HG03520 (cell line): ENCODE data around the gene MARK4.
"Not testable (repeated sequence)": the region's sequence is repeated elsewhere in the genome, so short reads cannot be mapped to it uniquely, and the experiment has no call there.

Experiments
- ATAC-seq: cut with Tn5 transposase; IDR thresholded peaks from one replicate; pipeline ENCODE4 v1.9.1; 2021; ENCODE audit warnings: mild to moderate bottlenecking, moderate library complexity; ENCODE audit not compliant: unreplicated experiment

The MARK4 gene

DNA sequence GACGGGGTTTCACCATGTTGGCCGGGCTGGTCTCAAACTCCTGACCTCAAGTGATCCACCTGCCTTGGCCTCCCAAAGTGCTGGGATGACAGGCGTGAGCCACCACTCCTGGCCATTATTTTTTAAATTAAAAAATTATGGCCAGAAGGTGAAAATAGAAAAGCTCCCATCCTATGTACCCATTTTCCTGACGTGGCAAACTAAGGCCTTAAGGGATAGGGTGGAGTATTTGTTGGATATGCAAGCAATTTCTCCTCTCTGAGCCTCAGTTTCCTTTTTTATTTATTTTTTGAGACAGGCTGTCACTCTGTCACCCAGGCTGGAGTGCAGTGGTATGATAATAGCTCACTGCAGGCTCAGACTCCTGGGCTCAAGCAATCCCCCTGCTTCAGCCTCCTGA is 83.8 kb downstream of the MARK4 start:
- ATAC-seq: not testable (repeated sequence)

GRCh38 chr19:45336696-45337251 is 85.7 kb downstream of the MARK4 start:
- ATAC-seq: no peak

GRCh38 chr19:45339629-45340028 is 88.6 kb downstream of the MARK4 start:
- no peak for ATAC-seq

- ATAC-seq: no peak
Observed at GRCh38 chr19:45340232-45340898, 89.3 kb downstream of the MARK4 start, which contains the start of gene KLC3. Gene KLC3, plus strand, starts transcription at chr19:45340750. Its CDS starts 4,792 bp downstream, at chr19:45345542.

- no peak for ATAC-seq
Observed at GRCh38 chr19:45340899-45341453, 89.9 kb downstream of the MARK4 start.

GRCh38 chr19:45342911-45343310 is 91.8 kb downstream of the MARK4 start:
- ATAC-seq: no peak

GRCh38 chr19:45344621-45345505 is 93.8 kb downstream of the MARK4 start:
- ATAC-seq: no peak

- ATAC-seq: no peak
Observed at GRCh38 chr19:45345506-45345860, 94.4 kb downstream of the MARK4 start.

DNA sequence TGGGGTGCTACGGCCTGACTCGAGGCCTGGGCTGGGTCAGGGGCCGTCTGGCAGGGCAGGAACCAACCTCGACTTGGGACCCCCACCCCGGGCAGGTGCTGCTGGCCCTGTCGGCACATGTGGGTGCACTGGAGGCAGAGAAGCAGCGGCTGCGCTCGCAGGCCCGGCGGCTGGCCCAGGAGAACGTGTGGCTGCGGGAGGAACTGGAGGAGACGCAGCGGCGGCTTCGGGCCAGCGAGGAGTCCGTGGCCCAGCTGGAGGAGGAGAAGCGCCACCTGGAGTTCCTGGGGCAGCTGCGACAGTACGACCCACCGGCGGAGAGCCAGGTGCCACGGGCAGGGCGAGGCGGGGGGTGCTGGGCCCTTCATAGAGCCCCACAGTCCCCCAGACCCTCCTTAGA is 95.4 kb downstream of the MARK4 start:
- ATAC-seq: no peak

GRCh38 chr19:45347570-45348366 is 96.7 kb downstream of the MARK4 start:
- ATAC-seq: no peak

DNA sequence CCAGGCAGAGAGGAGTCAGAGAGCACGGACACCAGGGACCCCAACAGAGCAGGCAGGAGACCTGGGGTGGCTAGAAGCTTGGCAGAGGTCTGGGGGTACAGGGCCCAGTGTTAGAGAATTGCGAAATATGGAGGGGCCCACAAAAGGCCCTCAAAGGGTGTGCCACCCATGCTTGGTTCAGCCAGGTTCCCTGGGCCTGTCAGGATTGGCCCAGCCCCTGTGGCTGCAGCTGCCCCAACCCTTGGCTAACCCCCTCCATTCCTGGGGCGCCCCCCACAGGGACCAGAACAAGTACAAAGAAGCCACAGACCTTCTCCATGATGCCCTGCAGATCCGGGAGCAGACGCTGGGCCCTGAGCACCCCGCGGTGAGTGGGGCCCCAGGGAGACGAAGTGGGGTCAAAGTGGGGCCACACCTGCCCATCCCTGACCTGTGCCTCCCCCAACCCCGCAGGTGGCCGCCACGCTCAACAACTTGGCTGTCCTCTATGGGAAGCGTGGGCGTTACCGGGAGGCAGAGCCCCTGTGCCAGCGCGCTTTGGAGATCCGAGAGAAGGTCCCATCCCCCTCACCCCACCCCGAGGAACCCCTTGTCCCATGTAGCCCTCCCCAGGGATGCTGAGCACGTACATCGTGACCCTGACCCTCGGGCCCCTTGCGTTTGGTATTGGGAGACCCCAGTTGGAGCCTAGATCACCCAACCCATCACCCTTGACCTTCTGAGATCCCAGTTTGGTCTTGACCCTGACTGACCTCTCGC is 97.5 kb downstream of the MARK4 start:
- ATAC-seq: no peak

DNA sequence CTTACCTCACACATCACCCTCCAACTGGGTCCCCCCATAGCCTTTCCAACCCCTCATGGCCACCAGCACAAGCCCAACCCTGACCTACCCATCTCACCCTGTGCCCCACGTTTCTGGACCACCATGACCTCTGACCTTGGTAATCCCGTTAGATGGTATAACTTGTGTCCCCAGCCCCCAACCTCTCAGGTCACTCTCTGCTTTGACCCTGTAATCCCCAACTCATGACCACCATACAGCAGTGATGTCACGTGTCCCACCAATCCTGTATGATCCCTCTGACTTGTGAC is 98.0 kb downstream of the MARK4 start:
- no peak for ATAC-seq

DNA sequence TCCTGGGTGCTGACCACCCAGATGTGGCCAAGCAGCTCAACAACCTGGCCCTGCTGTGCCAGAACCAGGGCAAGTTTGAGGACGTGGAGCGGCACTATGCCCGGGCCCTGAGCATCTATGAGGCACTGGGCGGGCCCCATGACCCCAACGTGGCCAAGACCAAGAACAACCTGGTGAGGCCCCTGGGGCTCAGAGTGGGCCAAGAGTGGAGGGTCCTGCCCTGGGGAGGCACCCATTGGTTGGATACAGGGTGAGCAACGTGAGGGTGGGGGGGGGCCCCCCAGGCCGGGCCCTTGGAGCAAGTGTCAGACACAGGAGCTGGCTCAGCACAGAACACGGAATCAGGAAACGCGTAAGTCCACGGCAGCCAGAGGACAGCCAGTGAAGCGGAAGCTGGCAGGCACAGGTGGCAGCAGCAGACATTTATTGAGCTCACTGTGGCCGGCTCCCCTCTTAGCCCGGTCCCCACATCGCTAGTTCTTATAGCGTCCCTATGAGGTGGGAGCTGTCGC is 98.4 kb downstream of the MARK4 start:
- no peak for ATAC-seq

DNA sequence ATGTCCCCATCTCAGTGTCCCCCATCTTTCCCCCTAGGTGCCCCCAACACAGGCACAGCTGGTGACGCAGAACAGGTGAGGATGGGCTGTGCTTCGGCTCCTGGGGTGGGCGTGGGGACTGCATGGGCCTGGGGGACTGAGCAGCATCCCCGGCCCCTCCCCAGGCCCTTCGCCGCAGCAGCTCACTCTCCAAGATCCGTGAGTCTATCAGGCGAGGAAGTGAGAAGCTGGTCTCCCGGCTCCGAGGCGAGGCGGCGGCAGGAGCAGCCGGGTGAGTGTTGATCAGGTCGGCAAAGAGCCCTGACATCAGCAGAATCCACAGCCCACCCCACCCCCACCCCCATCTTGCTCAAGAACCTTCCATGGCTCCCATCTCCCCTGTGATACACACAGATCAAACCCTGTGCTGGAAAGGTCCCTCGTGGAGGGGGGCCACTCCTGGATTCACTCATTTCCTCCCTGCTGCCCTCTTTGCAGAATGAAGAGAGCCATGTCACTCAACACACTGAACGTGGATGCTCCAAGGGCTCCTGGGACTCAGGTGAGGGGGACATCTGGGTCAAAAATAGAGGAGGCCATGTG is 99.5 kb downstream of the MARK4 start:
- no peak for ATAC-seq

GRCh38 chr19:45351401-45351952 is 100.4 kb downstream of the MARK4 start:
- ATAC-seq: no peak

DNA sequence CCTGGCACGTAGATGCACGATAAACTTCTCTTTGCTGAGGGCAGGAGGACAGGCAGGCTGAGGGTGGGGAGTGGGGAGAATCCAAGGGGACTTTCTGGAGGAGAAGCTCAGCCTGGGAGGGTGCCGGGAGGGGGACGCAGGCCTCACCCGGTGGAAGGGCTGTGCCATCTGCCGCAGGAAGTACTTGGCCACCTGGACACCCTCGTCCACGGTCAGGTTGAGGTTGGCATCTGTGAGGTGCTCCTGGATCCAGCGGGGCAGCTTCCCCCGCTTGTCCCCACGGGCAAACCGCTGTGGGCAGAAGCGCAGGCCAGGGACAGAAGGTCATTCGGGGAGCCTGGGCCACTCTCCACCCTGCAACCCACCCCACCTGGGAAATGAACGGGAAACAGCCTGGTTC is 101.0 kb downstream of the MARK4 start:
- ATAC-seq: no peak

DNA sequence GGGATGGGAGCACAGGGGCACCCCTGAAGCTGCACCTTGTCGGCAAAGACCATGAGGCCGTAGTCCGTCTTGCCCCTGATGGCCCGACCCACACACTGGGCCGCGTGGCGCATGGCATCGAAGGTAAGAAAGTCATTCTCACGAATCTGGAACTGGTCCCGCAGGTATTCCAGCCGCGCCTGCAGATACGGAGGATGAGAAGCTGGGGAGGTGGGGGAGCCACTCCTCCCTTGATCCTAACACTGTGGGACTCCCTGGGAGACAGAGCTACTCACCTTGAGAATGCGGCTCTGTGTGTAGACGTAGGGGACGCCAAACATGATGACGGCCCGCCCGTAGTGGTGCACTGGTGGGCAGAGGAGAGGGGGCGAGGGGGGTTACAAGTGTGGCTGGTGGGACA is 101.4 kb downstream of the MARK4 start:
- no peak for ATAC-seq

GRCh38 chr19:45352914-45353796 is 102.1 kb downstream of the MARK4 start:
- ATAC-seq: no peak
